Non-pigmented ciliary epithelial cell (primary cell): ENCODE results near the gene TIMP1.

Experiments used
- DNase-seq: peaks from one replicate; pipeline ENCODE4 v3.0.0-alpha.2; 2010; ENCODE audit warnings: low read depth

TIMP1 gene

DNA sequence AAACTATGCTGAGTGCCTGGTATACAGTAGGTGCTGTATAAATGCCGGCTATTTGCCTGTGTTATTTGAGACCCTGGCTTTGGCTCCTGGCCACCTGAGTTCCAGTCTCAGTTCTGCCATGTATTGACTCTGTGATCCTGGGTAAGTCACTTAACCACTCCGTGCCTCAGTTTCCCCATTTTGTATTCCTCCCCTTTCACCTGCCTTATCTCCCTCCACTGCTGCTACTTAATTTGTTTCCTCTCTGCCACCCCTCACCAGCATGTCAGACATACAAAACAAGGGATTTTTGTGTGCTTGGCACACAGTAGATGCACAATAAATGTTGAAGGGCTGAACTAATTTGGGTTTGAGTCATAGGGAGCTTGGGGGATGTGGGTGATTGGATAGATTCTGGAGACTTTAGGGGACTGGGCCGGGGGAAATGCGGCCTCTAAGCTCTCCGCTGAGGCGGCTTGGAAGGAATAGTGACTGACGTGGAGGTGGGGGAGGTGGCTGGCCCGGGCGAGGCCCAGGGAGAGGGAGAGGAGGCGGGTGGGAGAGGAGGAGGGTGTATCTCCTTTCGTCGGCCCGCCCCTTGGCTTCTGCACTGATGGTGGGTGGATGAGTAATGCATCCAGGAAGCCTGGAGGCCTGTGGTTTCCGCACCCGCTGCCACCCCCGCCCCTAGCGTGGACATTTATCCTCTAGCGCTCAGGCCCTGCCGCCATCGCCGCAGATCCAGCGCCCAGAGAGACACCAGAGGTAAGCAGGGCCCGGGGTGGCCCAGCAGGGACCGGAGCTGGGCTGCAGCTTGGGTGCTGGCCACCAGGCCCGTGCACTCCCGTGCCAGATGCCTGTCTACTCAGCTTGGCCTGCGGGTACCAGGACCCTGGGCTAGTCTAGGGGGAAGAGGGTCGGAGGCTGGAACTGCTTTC lies at the start of gene TIMP1:
Gene TIMP1, plus strand, starts transcription at position 706 of the 917 bp plus-strand sequence. CDS start 980 bp downstream, outside the sequence.
- DNase-seq = peak; percentile 78

DNA sequence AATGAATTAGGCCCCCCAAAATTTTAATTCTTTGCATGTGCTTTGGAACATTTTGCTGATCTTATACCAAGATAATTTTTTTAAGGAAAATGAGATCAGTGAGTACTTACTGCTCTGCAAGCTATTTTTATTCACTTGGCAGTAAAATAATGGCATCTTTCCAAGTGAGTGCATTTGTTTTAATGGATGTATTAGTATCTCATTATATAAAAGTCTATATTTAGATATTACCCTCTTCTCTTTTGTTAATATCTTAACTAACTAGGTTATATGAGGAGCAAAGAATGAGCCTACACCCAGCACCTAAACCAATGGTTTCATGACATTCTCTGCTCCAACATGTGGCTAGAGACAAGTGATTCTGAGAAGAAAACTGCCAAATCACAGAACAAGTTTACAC lies 42.4 kb upstream of the TIMP1 start:
- DNase-seq = no peak

DNA sequence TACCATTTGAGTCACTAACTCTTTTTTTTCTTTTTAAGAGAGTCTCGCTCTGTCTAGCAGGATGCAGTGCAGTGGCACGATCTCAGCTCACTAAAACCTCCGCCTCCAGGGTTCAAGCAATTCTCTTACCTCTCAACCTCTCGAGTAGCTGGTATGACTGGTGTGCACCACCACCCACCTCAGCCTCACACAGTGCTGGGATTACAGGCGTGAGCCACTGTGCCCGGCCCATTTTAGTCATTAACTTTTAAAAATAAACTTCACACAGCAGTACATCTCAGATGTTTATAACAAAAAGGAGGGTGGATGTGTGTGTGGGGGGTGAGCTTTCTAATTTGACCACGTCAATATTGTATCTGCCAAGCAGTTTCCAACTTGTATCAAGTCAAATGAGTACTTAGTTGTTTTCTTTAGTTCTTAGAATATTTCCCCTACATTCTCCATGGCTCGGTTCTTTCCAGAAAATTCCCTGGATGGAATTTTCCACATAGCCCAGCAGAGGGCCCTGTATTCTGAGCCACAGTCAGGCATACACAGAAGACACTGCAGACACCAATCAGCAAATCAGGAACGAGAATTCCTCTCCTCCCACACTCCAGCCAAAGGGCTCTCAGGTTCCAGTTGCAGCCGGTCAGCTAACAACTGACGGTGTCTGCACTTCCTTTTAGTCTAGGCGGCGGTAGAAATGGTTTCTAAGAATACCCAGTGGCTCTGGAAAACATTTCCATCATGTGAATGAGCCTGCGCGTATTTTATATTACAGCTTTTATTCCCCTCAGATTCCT lies 41.3 kb upstream of the TIMP1 start:
- peak; percentile 81 for DNase-seq

DNA sequence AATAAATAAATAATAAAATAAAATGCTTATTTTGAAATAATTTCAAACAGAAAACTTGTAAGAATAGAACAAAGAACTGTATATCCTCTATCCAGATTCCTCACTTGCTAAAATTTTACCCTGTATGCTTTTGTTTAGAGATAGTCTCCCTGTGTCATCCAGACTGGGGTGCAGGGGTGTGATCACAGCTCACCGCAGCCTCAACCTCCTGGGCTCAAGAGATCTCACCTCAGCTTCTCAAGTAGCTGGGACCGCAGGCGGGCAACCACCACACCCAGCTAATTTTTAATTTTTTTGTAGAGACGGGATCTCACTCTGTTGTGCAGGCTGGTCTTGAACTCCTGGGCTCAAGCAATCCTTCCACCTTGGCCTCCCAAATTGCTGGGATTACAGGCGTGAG lies 38.7 kb upstream of the TIMP1 start:
- no peak for DNase-seq

DNA sequence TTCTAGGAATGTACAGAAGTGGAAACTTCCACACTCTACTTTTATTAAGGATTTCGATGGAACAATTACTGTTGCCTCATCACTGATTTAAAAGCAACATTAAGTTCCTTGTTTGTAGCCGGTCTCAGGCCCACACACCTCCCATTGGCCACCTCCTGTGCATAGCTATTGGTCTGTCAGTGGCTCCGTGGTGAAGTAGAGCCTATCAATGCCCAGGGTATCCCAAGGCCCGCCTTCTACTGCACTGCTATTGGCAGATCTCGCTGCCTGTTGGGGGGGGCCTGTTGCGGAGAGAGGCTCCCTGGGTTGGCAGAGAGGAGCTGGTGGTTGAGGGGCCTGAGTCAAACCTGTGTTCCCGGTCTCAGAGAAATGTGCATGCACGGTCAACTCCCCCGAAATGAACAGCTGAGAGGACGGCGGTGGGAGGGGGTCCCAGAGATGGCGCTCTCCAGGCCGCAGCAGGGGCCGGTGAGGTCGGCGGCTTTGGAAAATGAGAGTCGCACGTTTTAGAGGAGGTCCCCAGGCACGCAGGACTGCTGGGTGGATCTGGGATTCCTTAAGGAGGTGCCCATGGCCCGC lies 26.1 kb upstream of the TIMP1 start:
- DNase-seq = no peak

DNA sequence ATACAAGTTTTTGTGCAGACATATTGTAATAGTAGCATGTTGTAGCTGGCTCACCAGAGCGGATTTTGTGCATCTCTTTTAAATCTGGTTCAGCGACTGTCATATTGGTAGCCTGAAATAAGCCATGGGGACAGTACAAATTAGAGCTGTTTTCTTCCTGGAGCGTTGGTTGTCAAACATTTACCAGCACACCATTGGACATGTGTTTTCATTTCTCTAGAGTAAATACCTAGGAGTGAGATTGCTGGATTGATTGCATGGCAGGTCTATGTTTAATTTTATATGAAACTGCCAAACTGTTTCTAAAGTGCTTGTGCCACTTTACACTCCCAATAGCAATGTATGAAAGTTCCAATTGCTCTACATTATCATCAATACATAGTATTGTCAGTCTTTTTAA lies 23.8 kb upstream of the TIMP1 start:
- DNase-seq = no peak

DNA sequence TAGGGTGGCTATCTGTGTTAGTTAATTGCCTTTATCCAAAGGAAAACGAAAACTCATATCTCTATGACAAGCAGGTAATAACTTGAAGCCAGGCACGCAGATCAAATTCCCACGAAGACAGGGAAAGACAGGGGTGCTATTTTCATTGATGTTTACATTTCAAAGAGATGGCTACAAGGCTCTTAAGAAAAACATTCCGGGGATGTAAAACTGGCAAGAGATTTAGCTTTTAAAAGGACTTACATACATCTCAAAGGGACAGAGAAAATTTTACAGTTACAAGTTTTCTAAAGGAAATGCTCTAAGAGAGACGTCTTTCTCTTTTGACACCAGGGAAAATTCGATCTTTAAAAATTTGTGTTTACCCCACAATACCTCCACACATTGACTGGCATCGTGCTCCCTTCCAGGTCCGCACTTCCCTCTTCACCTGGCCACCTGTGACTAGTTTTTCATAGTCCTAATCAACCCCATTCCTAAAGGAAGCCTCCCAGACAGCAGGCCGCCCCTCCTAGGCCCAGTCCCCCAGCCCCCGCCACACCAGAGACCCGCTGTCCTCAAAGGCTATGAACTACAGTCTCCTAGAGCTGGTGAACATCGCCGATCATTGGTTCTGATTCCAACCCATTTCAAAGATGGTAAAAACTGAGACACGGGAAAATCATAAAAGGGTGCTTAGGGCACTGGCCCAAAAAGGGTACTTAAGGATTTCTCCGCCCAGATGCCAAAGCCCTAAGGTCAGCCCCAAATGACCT lies 21.9 kb upstream of the TIMP1 start:
- no peak for DNase-seq

DNA sequence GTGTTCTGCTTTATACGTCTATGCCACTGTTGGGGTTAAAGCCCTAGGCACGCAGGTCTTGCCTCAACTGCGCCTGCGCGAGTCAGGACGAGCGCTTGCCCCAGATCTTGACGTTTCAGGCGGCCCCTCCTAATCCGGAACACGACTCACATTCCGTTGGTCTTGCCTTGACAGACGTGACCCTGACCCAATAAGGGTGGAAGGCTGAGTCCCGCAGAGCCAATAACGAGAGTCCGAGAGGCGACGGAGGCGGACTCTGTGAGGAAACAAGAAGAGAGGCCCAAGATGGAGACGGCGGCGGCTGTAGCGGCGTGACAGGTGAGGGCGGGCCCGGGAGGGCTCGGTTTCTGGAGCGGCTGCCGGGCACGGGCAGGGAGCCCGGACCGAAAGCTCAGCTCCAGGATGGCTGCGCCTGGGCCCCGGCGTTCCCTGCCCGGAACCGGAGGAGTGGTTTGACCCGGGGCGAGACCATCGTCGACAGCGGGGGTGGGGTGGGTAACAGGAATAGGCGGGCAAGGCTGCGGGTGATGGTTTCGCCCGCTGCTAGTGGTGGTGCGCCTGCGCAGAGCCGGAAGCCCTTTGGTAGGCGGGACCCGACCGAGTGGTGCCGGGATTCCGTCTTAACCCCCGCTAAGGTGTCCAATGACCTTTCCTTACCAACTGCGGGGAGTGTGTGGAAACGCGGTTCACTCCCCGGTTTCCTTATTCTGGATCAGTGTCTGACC lies 21.1 kb upstream of the TIMP1 start, which contains the start of gene ARAF:
Gene ARAF, plus strand, starts transcription at position 272 of the 725 bp plus-strand sequence. CDS start 1,763 bp downstream, outside the sequence.
- DNase-seq = peak; percentile 98

DNA sequence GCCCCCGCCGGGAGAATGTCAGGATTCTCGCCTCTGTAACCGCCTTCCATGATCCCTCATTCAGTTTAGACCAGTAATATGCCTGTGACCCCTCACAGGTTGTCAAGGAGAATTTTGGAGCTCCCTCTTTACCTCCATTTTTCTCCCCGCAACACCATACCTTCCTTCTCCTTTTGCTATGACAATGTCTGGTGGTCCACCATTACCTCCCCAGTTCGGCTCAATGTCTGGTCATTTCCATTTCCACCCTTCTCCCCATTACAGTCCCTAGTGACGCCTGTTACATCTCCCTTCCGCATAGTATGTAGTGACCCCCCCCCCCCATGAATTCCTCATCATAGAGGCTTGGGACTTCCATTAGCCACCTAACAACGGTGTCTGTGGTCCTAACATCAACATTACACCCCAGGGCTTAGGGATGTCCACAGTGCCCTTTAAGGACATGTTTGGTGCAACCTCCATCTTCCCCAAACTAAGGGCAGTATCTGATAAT lies 20.5 kb upstream of the TIMP1 start:
- no peak for DNase-seq

DNA sequence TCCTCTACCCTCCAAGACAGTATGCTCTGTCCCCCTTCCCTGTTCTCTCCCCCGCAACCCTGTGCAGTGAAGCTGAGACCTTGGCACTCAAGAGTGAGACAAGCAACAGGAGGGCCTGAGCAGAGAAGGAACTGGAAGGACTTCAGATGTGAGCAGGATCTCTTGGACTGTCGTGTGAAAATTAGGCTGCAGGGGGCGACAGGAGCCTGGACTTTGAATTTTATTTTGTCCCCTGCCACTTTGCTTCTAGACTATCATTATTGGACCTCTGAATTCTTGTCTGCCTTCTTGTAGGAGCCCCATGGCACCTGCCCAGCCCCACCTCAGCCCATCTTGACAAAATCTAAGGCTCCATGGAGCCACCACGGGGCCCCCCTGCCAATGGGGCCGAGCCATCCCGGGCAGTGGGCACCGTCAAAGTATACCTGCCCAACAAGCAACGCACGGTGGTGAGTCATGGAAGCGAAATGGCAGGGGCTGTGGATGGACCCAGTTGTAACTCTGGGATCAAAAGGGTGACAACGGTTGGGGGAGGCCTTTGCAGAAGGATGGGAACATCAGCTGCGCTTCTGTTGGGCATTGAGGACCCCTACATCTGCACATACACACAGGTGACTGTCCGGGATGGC lies 19.5 kb upstream of the TIMP1 start:
- no peak for DNase-seq

DNA sequence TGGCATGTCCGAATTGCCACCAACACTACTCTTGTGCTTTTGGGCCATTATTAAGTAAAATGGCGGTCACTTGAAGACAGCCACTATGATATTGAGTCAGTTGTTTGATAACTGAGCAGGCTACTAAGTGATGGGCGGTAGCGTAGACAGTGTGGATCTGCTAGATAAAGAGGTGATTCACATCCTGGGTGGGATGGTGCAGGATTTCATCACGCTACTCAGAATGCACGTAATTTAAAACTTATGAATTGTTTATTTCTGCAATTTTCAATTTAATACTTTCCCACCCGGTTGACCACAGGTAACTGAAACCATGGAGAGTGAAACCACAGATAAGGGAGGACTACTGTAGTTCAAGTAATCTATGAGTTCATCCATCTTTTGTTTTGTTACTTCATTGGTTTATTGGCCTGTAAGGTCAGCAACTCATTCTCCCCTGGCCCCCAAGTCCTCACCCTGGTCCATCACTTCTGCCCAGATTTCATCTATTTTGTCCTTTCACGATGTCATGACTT lies 18.4 kb upstream of the TIMP1 start:
- DNase-seq = no peak

DNA sequence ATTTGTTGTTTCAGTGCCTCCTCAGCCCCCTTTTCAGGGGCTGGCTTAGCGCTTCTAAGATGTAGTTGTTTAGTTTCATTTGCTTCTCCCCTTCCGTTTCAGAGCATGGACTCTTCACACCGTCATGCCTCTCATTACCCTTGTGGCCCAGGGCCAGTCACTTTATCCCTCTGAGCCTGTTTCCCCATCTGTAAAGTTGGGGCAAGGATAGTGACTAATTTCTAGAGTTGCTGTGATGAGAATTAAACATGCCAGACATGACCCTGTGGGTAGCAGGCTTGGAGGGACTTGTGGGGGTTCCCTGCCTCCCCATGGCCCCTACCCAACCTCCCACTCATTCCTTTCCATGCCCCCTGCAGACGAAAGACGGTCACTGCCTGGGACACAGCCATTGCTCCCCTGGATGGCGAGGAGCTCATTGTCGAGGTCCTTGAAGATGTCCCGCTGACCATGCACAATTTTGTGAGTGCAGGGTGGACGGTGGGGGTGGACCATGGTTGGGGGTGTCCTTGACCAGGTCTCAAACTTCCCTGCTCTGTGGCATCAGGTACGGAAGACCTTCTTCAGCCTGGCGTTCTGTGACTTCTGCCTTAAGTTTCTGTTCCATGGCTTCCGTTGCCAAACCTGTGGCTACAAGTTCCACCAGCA lies 17.7 kb upstream of the TIMP1 start:
- DNase-seq = no peak

DNA sequence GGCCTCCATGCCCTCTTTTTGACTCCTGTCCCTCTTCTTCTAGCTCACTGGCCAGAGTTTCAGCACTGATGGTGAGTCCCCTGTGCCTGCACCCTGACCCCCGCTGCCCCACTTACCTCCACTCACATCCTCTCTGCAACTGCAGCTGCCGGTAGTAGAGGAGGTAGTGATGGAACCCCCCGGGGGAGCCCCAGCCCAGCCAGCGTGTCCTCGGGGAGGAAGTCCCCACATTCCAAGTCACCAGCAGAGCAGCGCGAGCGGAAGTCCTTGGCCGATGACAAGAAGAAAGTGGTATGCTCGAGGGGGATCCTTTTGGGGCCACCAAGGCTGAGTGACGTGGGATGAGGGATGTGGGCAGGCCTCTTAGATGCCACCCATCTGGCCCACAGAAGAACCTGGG lies 15.4 kb upstream of the TIMP1 start:
- no peak for DNase-seq

DNA sequence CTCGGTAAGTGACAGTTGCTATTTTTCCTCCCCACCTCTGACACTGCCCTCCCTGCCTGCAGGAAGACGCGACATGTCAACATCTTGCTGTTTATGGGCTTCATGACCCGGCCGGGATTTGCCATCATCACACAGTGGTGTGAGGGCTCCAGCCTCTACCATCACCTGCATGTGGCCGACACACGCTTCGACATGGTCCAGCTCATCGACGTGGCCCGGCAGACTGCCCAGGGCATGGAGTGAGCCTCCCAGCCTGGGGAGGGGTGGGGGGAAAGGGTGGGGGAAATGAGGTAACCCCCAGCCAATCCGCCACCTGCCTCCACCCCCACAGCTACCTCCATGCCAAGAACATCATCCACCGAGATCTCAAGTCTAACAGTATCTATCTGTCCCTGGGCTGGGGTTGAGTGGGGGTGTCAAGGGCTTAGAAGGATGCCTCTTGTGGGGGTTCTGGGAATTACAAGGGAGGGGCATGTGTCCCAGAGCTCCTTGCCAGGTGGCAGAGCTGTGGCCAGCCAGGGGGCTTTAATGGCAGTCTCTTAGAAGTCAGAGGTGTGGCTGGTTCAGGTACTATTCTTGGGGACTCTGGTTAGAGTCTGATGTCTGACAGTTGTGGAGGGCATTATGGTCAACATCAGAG lies 13.5 kb upstream of the TIMP1 start:
- no peak for DNase-seq

DNA sequence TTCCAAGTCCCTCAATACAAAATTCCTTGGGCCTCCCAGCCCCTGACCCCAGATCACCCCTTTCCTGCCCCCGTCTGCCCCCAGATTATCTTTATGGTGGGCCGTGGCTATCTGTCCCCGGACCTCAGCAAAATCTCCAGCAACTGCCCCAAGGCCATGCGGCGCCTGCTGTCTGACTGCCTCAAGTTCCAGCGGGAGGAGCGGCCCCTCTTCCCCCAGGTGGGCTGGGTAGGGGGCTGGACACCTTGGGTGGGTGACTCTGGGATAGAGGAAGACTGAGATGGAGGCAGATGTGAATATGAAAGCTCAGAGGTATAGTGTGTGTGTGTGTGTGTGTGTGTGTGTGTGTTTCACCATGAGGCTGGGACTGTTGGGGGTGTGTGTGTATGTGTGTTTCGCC lies 11.4 kb upstream of the TIMP1 start:
- DNase-seq = no peak

DNA sequence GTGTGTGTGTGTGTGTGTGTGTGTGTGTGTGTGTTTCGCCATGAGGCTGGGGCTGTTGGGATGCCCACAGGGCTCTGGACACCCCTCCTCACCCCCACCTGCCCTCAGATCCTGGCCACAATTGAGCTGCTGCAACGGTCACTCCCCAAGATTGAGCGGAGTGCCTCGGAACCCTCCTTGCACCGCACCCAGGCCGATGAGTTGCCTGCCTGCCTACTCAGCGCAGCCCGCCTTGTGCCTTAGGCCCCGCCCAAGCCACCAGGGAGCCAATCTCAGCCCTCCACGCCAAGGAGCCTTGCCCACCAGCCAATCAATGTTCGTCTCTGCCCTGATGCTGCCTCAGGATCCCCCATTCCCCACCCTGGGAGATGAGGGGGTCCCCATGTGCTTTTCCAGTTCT lies 11.0 kb upstream of the TIMP1 start:
- no peak for DNase-seq

DNA sequence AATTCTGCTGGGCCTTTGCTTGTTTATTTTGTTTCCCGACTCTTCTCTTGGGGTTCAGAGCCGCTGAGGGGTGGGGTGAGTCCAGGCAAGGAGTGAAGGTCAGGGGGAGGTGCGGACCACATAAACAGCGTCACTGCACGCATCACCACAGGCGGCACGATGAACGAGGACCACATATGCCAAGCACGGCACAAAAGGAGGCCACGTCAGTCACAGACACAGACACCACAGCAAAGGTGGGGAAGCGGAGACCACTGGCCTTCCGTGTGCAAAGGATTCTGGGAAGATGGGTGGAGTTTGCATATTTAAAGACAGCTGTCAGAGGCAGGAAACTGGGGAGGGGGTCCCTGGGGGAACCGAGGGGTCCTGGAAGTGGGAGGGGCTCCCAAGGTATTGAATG lies 10.3 kb upstream of the TIMP1 start:
- DNase-seq = no peak

DNA sequence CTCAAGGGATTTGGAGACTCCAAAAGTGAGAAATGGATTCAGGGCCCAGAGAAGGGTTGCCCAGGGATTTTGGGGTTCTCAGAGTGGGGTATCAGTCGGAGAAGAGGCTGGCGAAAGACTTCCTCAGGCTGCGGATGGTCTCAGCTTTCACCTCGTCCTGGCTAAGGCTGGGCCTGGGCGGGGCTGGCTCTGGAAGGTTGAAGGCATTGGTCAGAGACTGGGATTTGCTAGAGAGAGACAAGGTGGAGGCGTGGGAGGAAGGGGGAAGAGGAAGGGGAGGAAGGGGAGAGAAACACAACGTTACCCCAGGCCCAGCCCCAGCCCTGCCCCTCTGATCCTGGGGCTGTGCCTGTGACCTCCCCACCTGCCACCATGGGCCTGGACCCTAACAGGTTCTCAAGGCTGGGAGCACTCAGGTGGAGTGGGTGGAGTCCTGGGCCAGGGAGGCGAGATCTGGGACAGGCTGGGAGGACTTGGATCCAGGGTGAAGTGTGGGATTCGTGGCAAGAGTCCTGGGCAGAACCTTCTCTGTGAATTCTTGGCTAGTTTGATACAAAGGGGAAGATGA lies 9.4 kb upstream of the TIMP1 start:
- no peak for DNase-seq
